ENCODE data around the gene SMYD3. TPM values are rescaled to one million over a fixed set of nuclear protein-coding genes. Genes with fewer than 3 reads are reported as not detected.
"Not testable (repeated sequence)": the region's sequence is repeated elsewhere in the genome, so short reads cannot be mapped to it uniquely, and the experiment has no call there.

The SMYD3 gene
- total RNA-seq, 1 donor: 31.2 TPM

DNA sequence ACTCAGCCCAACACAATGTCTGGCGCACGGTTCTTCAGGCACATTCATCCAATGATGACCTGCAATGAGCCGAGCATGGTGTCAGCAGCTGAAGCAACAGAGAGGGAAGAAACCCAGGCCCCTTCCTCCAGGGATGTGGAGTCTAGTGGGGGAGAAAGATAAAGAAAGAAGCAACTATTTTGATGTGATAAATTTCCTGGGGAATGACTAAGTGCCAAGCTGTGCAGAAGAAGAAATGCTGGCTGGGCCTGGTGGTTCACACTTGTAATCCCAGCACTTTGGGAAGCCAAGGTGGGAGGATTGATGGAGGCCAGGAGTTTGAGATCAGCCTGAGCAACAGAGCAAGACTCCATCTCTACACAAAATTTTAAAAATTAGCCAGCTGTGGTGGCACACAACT lies 790.5 kb downstream of the SMYD3 start:
- DNase-seq (ENCODE audit: low read depth in 2 of 3, low spot score in 2 of 3): no peak

DNA sequence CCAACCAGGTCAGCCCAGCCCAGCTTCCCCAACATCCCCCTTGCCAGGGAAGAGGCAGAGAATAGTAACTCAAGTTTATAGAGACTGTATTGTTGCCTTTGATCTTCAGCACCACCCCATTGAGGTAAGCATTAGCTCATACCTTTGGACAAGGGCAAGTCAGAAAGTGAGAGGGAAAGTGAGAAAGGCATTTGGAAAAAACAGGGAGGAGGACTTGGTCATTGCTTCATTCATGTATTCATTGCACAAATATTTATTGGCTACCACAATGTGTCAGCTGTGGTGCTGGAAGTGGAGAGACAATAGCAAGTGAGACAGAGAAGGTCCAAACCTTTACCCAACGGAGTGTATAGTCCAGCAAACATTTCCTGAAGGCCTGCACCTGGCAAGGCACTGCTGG lies 791.1 kb downstream of the SMYD3 start:
- no peak for DNase-seq (ENCODE audit: low read depth in 2 of 3, low spot score in 2 of 3)

DNA sequence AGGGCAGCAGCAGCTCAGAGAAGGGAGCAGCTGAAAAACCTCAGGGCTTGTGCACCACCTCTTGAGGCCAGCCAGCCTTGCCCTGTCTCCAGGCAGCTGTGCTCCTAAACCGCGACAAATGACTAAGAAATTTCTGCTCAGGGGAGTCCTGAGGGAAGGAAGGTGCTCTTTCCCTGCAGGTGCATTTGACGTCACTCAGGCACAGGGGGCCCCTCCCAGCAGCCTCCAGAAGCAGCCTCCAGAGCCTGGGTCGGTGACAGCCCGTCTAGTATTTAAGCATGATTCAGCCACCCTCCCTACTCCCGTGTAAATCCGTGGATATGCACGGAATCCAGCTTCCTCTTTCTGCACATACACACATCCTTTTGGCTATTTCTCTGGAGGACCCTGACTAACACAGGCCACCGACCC lies 791.8 kb downstream of the SMYD3 start:
- DNase-seq (ENCODE audit: low read depth in 2 of 3, low spot score in 2 of 3): no peak

DNA sequence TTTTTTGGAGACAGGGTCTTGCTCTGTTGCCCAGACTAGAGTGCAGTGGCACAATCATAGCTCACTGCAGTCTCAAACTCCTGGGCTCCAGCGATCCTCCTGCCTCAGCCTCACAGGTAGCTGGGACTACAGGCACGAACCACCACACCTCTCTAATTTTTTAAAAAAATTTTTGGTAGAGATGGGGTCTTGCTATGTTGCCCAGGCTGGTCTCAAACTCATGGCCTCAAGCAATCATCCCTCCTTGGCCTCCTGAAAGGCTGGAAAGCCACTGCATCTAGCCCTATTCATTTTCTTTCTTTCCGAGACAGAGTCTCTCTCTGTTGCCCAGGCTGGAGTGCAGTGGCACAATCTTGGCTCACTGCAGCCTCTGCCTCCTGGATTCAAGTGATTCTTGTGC lies 793.1 kb downstream of the SMYD3 start:
- DNase-seq (ENCODE audit: low read depth in 2 of 3, low spot score in 2 of 3): not testable (repeated sequence)

DNA sequence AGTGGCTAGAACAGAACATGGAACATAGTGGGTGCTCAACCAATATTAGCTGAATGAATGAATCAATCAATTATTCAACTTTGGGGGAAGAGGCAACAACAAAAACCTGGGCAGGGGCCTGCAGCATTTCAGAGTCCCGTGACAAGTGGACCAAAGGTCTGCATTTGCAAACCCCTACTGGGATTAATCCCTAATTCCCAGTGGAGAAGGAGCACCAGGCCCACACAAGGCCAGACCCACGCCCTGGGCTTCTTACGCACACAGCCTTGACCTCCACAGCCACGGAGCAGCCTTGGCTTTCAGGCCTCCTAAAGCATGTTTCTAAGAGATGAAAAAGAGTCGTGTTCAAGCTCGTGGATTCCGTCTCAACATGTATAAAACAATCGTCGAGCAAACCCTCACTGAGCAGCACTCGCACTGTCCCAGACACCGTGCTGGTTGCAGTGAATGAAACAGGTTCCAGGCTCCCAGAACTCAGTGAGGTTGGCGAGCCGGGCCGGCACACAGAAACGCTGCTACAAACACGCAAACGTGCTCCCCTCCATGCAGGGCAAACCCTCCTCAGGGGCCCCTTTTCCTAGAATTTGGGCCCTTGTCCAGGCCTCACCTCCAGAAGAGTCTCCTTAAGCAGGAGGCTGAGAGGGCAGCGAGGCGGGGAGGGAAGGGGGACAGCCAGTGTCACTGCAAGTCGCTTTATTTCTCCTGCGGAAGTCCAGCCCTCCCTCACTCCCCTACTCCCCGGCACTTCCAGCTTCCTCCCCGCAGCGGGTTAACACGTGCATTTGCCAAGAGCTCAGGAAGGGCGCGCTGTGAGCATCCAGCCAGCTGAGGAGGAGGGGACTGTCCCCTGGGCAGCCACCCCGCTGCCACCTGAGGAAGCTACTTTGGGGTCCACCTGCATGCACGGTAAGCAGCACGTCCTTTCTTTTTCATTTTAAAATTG lies 795.8 kb downstream of the SMYD3 start:
- no peak for DNase-seq (ENCODE audit: low read depth in 2 of 3, low spot score in 2 of 3)

DNA sequence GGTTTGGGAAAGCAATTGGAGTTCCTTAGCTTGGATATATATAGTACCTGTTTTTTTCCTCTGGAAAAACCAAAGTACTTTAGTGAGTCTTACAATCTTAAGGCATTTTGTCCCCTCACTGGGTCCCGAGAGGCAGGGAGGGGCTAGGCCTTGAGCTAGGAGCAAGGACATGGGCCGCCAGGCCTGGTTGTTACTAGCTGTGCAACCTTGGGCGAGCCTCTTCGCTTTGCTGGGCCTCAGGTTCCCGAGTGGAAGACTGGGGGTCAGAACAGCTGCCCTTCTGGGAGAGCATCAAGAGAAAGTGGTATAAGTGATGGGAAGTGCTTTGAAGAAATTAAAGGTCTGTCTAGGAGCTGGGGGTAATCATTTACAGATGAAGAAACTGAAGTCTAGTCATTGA lies 799.1 kb downstream of the SMYD3 start:
- DNase-seq (ENCODE audit: low read depth in 2 of 3, low spot score in 2 of 3): no peak

DNA sequence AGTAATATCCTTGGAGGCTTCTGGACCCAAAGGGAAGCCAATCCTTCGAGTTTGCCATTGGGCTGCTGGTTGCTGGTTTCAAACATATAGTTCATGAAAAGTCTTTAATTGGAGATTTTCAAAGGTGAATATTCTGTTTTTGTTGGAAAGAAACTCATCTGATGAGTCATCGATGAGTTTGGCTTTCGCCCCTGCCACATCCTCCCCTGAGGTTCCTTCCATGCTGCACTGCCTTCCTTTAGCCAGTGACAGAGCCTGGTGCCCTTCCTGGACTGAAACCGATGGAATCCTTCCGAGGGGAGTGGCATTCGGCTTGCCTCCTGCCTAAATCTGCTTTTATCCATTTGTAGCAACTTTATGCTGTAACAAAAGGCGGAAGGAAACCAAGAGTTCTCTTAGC lies 802.3 kb downstream of the SMYD3 start:
- DNase-seq (ENCODE audit: low read depth in 2 of 3, low spot score in 2 of 3): no peak

DNA sequence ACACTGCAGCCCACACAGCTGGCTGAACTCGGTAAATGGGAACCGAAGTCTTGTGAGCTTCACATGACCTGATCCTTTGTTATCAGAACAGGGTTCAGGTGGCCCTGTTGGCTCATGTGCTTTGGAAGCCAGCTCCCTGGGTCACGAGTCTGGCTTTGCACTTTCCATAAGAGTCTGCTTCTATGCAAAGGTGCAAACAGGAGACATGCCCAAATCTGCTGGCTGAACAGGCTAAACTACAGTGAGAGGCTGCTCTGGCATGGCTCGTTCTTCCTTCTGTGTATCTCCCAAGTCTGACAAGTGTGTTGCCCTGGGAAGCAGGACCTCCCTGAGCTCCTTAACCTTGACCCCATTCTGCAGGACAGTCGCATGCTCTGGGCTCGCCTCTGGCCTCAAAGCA lies 802.7 kb downstream of the SMYD3 start:
- DNase-seq (ENCODE audit: low read depth in 2 of 3, low spot score in 2 of 3): no peak

DNA sequence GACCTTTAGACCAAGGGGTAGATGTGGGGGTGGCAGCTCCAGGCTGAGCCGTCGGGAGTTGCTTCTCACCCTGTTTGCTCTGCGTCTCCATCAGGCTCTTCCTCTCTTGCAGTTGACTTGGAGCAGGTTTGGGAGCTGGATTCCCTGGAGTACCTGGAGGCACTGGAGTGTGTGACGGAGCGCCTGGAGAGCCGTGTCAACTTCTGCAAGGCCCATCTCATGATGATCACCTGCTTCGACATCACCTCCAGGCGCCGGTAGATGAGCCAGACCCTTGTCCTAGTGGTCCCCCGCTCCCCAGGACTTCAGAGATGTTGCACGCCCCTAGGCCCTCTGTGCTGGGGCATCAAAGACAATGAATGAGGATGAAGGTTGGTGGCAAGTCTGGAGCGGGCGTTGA lies 804.7 kb downstream of the SMYD3 start:
- DNase-seq (ENCODE audit: low read depth in 2 of 3, low spot score in 2 of 3): no peak

DNA sequence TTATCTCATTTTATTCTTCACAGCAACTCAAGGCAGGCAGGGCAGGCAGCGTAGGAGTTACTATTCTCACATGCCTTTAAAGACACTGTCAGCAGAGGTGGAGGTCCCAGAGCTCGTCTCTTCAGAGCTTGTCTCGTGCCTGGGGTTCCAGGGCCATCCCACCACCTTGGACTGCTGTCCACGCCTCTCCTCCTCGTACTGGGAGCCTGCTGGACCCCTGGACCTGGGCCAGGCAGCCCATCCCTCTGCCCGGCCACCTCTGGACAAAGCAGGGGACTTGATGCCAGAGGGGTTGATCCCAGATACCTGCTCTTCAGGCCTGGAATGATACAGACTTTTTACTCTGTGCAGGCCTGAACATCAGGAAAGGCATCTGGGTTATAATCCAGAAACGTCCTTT lies 805.4 kb downstream of the SMYD3 start:
- no peak for DNase-seq (ENCODE audit: low read depth in 2 of 3, low spot score in 2 of 3)

DNA sequence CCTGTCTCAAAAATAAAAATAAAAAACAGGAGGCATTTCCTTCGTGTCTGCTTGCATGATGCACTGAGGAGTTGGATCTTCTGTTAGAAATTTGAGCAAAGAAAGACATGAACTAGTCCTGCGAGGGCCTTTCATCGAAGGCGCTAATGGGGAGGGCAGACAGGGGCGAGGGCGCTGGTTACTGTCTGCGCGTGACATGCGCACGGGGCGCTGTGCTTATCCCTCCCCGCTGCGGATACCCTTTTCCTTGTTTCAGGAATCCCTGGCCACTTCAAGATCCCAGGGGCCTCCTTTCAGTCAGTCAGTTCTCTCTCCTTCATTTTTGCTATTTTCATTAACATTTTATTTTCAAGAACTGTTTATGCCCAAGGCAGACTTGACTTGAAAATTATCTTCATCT lies 806.4 kb downstream of the SMYD3 start:
- DNase-seq (ENCODE audit: low read depth in 2 of 3, low spot score in 2 of 3): no peak

Small RNAs within 50 kb of the gene (small RNA-seq; reads per million reads assigned to genes)
- gene AL356583.2 (not detected), gene RF00019 (not detected), gene RNU6-1283P (not detected)

Other genes starting within 250 kb of the SMYD3 start
- gene TFB2M, start 59.0 kb upstream of the SMYD3 start, total RNA-seq: 10.5 TPM
- gene CNST, start 59.2 kb upstream of the SMYD3 start, total RNA-seq: 33.4 TPM
- 37.7 TPM for gene SCCPDH, start 217.1 kb upstream of the SMYD3 start, total RNA-seq